H9 (cell line): ENCODE results near the gene LSP1. TPM values are rescaled to one million over a fixed set of nuclear protein-coding genes. Genes with fewer than 3 reads are reported as not detected.

Source experiments
- DNase-seq: peaks from one replicate; pipeline ENCODE4 v3.0.0-alpha.2; 2017
- H2AFZ ChIP-seq: one replicate; pipeline ENCODE4 v1.6.1; 2013; ENCODE audit warnings: mild to moderate bottlenecking, low read length, control low read depth, moderate library complexity
- H2AK5ac ChIP-seq: 2 replicates; pipeline ENCODE4 v1.6.1; 2013; ENCODE audit warnings: low read length, control low read depth, mixed read lengths; ENCODE audit not compliant: insufficient read length
- H2BK120ac ChIP-seq: one replicate; pipeline ENCODE4 v1.6.1; 2013; ENCODE audit warnings: low read depth, mild to moderate bottlenecking, low read length, control low read depth, inconsistent platforms; ENCODE audit not compliant: poor library complexity, severe bottlenecking
- H2BK12ac ChIP-seq: 2 replicates; pipeline ENCODE4 v1.6.1; 2013; ENCODE audit warnings: low read length, control low read depth, mixed read lengths, low read depth; ENCODE audit not compliant: insufficient read length
- H2BK15ac ChIP-seq: 2 replicates; pipeline ENCODE4 v1.6.1; 2013; ENCODE audit warnings: low read depth, low read length, control low read depth
- H2BK20ac ChIP-seq: one replicate; pipeline ENCODE4 v1.6.1; 2013; ENCODE audit warnings: low read depth, mild to moderate bottlenecking, low read length, control low read depth, inconsistent platforms; ENCODE audit not compliant: poor library complexity, severe bottlenecking
- H2BK5ac ChIP-seq: 2 replicates; pipeline ENCODE4 v1.6.1; 2013; ENCODE audit warnings: low read length, control low read depth, mixed read lengths; ENCODE audit not compliant: insufficient read length
- H3K14ac ChIP-seq: 2 replicates; pipeline ENCODE4 v1.6.1; 2013; ENCODE audit warnings: low read length, control low read depth; ENCODE audit not compliant: insufficient read depth
- H3K18ac ChIP-seq: 2 replicates; pipeline ENCODE4 v1.6.1; 2013; ENCODE audit warnings: low read depth, mild to moderate bottlenecking, mixed read lengths, low read length, control low read depth; ENCODE audit not compliant: insufficient read length
- H3K23ac ChIP-seq: 2 replicates; pipeline ENCODE4 v1.6.1; 2013; ENCODE audit warnings: low read length, control low read depth, mixed read lengths, low read depth; ENCODE audit not compliant: insufficient read length
- H3K23me2 ChIP-seq: 2 replicates; pipeline ENCODE4 v1.6.1; 2013; ENCODE audit warnings: low read depth, mild to moderate bottlenecking, mixed read lengths, low read length, control low read depth; ENCODE audit not compliant: insufficient read length, poor library complexity, severe bottlenecking
- H3K27ac ChIP-seq: 2 replicates; pipeline ENCODE4 v1.5.1; 2013; ENCODE audit warnings: low read length, control low read depth, mixed read lengths, low read depth; ENCODE audit not compliant: insufficient read length
- H3K27me3 ChIP-seq: 2 replicates; pipeline ENCODE4 v1.6.1; 2013; ENCODE audit warnings: low read length, control low read depth, inconsistent platforms; ENCODE audit not compliant: insufficient read depth
- H3K4ac ChIP-seq: 2 replicates; pipeline ENCODE4 v1.6.1; 2013; ENCODE audit warnings: low read depth, mild to moderate bottlenecking, control low read depth, inconsistent platforms, low read length, moderate library complexity
- H3K4me1 ChIP-seq: 2 replicates; pipeline ENCODE4 v1.6.1; 2013; ENCODE audit warnings: low read length, control low read depth, inconsistent platforms; ENCODE audit not compliant: insufficient read depth
- H3K4me2 ChIP-seq: 2 replicates; pipeline ENCODE4 v1.6.1; 2013; ENCODE audit warnings: low read length, control low read depth, mixed read lengths; ENCODE audit not compliant: insufficient read length, insufficient read depth
- H3K56ac ChIP-seq: 2 replicates; pipeline ENCODE4 v1.6.1; 2013; ENCODE audit warnings: low read depth, mild to moderate bottlenecking, mixed read lengths, low read length, control low read depth; ENCODE audit not compliant: insufficient read length
- H3K79me1 ChIP-seq: 2 replicates; pipeline ENCODE4 v1.6.1; 2013; ENCODE audit warnings: low read depth, mild to moderate bottlenecking, moderate library complexity, low read length, control low read depth, inconsistent platforms; ENCODE audit not compliant: insufficient read depth, poor library complexity, severe bottlenecking
- H3K79me2 ChIP-seq: 2 replicates; pipeline ENCODE4 v1.6.1; 2013; ENCODE audit warnings: low read length, control low read depth, inconsistent platforms; ENCODE audit not compliant: insufficient read depth
- H3K9ac ChIP-seq: 2 replicates; pipeline ENCODE4 v1.6.1; 2013; ENCODE audit warnings: low read length, control low read depth, mixed read lengths; ENCODE audit not compliant: insufficient read length; ENCODE audit errors: extremely low read depth
- H3K9me3 ChIP-seq: one replicate; pipeline ENCODE4 v1.6.1; 2013; ENCODE audit warnings: low read depth, low read length, inconsistent platforms; ENCODE audit not compliant: control insufficient read depth
- H3T11ph ChIP-seq: one replicate; pipeline ENCODE4 v1.6.1; 2013; ENCODE audit warnings: mild to moderate bottlenecking, low read length, control low read depth, inconsistent platforms
- H4K20me1 ChIP-seq: one replicate; pipeline ENCODE4 v1.6.1; 2013; ENCODE audit not compliant: control insufficient read depth, insufficient read length, insufficient read depth
- H4K5ac ChIP-seq: 2 replicates; pipeline ENCODE4 v1.6.1; 2013; ENCODE audit warnings: low read depth, mild to moderate bottlenecking, mixed read lengths, low read length, control low read depth; ENCODE audit not compliant: insufficient read length
- H4K8ac ChIP-seq: replicated peaks from 2 replicates; pipeline ENCODE4 v1.6.1; 2013; ENCODE audit warnings: low read length, control low read depth, mixed read lengths, low read depth; ENCODE audit not compliant: insufficient read length
- H4K91ac ChIP-seq: 2 replicates; pipeline ENCODE4 v1.6.1; 2013; ENCODE audit warnings: low read depth, mild to moderate bottlenecking, moderate library complexity, mixed read lengths, low read length, control low read depth; ENCODE audit not compliant: insufficient read length
- H3K27ac Mint-ChIP-seq, 3 experiments: 2 replicates in 2 of 3; 3 replicates in 1 of 3; pipeline ENCODE4 v1.8.0; 2020 to 2021; ENCODE audit warnings: mixed read lengths in 3 of 3, mild to moderate bottlenecking in 1 of 3, moderate library complexity in 1 of 3
- H3K27me3 Mint-ChIP-seq: 2 replicates; pipeline ENCODE4 v1.8.0; 2021; ENCODE audit warnings: low read depth, mild to moderate bottlenecking, moderate library complexity, mixed read lengths
- H3K36me3 Mint-ChIP-seq, 3 experiments: 2 replicates in 2 of 3; 3 replicates in 1 of 3; pipeline ENCODE4 v1.8.0; 2020 to 2021; ENCODE audit warnings: low read depth in 3 of 3, mixed read lengths in 3 of 3; ENCODE audit not compliant: insufficient read depth in 1 of 3
- H3K4me1 Mint-ChIP-seq, 2 experiments: 2 replicates each; pipeline ENCODE4 v1.8.0; 2020; ENCODE audit warnings: mixed read lengths in 2 of 2
- H3K4me3 Mint-ChIP-seq, 2 experiments: 2 replicates in 1 of 2; 3 replicates in 1 of 2; pipeline ENCODE4 v1.8.0; 2020 to 2021; ENCODE audit warnings: mild to moderate bottlenecking in 2 of 2, mixed read lengths in 2 of 2, moderate library complexity in 1 of 2
- H3K9me3 Mint-ChIP-seq, 2 experiments: 2 replicates in 1 of 2; 3 replicates in 1 of 2; pipeline ENCODE4 v1.8.0; 2020; ENCODE audit warnings: mild to moderate bottlenecking in 2 of 2, mixed read lengths in 2 of 2, moderate library complexity in 1 of 2
- WGBS: extraction: QIAGEN DNeasy Blood & Tissue Kit; methylation state at CpG from one replicate; pipeline ENCODE4 v1.1.7; 2013; ENCODE audit warnings: missing lambda C conversion rate, low lambda C conversion rate, mixed read lengths; ENCODE audit not compliant: insufficient read length; ENCODE audit errors: extremely low coverage; 5-methylcytosine and 5-hydroxymethylcytosine counted together
- total RNA-seq: library from RNA; stranded (reverse); gene quantifications from 2 replicates; pipeline ENCODE4 v1.2.1, GENCODE V29; 2021
- TF ChIP-seq, protein P1 (sequence below): fragments of 200-600 bp; sonication (generic); conservative IDR thresholded peaks from 3 replicates; pipeline ENCODE4 v1.8.0; 2021; ENCODE audit warnings: antibody characterized with exemption, mild to moderate bottlenecking

The LSP1 gene
- total RNA-seq, 1 experiment from 2014 or later: not detected

DNA sequence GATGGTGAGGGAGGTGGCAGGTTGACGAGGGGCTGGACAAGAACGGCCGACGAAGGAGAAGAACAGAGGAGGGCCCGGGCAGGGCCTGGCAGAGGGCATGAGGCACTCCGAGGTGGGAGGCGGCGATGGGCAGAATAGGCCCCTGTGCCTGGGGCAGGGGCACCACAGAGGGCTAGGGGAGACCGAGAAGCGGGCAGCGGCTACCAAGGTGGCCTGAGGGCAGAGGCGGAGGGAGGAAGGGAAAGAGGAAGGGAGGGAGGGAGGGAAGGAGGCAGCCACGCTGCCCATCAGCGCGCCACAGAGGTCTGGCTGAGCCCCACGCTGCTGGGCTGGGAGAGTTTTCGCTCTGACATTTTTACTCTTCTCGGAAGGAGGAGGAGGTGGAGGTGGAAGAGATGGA is 11.3 kb downstream of the LSP1 start:
- Histone ChIP-seq H3K79me1 (no peaks in the 10 kb centered on the region), H3K27ac (no peak overlapping the region), H2BK12ac (no peak overlapping the region), H2BK120ac (no peak overlapping the region), H3K14ac (no peak overlapping the region), H3K27me3 (no peaks in the 10 kb centered on the region), H3K4me2 (no peak overlapping the region), H3K56ac (no peak overlapping the region), H2BK15ac (no peak overlapping the region), H2AK5ac (no peak overlapping the region), H3K23me2 (no peaks in the 10 kb centered on the region), H2BK20ac (no peak overlapping the region), H2AFZ (no peak overlapping the region), H3K18ac (no peak overlapping the region), H3K4ac (no peak overlapping the region), H3K9me3 (no peaks in the 10 kb centered on the region), H3K79me2 (no peaks in the 10 kb centered on the region), H3T11ph (no peak overlapping the region), H4K20me1 (no peaks in the 10 kb centered on the region), H3K9ac (no peak overlapping the region), H2BK5ac (no peak overlapping the region), H3K23ac (no peak overlapping the region), H4K5ac (no peak overlapping the region), H4K91ac (no peak overlapping the region), H3K4me1 (peaks cover 3% of the 10 kb centered on the region; the same call in 1 of the 2 replicates), H4K8ac (no peak overlapping the region)
- H3K4me1 Mint-ChIP-seq: peaks cover 5 to 11% of the 10 kb centered on the region in 2 experiments; a peak in 3 of 4 replicates
- no peak overlapping the region for H3K4me3 Mint-ChIP-seq
- TF ChIP-seq, protein P1, sequence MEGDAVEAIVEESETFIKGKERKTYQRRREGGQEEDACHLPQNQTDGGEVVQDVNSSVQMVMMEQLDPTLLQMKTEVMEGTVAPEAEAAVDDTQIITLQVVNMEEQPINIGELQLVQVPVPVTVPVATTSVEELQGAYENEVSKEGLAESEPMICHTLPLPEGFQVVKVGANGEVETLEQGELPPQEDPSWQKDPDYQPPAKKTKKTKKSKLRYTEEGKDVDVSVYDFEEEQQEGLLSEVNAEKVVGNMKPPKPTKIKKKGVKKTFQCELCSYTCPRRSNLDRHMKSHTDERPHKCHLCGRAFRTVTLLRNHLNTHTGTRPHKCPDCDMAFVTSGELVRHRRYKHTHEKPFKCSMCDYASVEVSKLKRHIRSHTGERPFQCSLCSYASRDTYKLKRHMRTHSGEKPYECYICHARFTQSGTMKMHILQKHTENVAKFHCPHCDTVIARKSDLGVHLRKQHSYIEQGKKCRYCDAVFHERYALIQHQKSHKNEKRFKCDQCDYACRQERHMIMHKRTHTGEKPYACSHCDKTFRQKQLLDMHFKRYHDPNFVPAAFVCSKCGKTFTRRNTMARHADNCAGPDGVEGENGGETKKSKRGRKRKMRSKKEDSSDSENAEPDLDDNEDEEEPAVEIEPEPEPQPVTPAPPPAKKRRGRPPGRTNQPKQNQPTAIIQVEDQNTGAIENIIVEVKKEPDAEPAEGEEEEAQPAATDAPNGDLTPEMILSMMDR: no peak
- H3K27ac Mint-ChIP-seq: no peak overlapping the region
- WGBS: no CpG with 5 or more reads among the region's 18 CpGs
- no peaks in the 10 kb centered on the region; a peak in 1 of 5 replicates for H3K9me3 Mint-ChIP-seq
- H3K27me3 Mint-ChIP-seq: peaks cover 19% of the 10 kb centered on the region
- no peaks in the 10 kb centered on the region for H3K36me3 Mint-ChIP-seq
- no peak for DNase-seq
